ENCODE results near the gene GRM1.
A peak's percentile ranks its signal among the peaks of the same experiment; 100 is the strongest.

The GRM1 gene

GRCh38 chr6:146100776-146101175 lies 71.9 kb downstream of the GRM1 start:
- DNase-seq (ENCODE audit: low spot score), result no peak

- no peak for DNase-seq (ENCODE audit: low spot score)
Observed at GRCh38 chr6:146103416-146104072, 74.7 kb downstream of the GRM1 start.

DNA sequence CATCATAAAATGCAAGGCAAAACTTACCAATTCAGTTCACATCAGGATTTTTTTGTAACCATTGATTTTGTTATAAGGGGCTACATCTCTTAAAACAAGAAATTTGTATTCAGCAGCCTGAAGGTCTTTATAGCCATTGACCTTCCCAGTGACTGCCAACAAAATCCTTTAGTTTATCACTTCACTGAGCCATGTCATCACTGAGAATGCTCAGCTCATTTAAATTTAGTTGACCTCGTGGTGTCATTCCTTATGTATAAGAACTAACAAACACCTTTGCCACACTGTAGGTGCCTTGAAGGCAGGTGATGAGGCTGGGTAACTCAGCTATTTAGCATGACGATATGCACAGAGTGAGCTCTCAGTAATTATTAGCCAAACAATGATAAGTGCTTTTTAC lies 77.7 kb downstream of the GRM1 start:
- no peak for DNase-seq (ENCODE audit: low spot score)

DNA sequence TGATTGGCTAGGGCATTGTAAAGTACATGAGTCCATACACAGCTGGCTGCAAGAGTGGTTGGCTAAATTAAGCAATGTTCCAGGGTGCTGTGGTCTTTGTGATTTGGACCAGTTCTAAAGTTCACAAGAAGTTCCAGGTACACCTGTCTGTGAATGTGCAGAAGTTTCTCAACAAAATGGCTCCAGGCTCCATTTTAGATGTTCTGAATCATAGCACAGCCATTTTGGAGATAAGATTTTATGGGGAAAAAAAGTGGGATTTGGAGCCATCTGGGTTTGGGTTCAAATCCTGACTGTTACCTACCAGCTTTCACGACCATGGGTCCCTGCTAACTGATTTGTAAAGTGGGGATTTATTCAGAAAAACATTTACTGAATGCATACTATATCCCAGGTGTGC lies 82.1 kb downstream of the GRM1 start:
- no peak for DNase-seq (ENCODE audit: low spot score)

GRCh38 chr6:146111881-146112450 lies 83.1 kb downstream of the GRM1 start:
- peak; percentile 7 for DNase-seq (ENCODE audit: low spot score)

DNA sequence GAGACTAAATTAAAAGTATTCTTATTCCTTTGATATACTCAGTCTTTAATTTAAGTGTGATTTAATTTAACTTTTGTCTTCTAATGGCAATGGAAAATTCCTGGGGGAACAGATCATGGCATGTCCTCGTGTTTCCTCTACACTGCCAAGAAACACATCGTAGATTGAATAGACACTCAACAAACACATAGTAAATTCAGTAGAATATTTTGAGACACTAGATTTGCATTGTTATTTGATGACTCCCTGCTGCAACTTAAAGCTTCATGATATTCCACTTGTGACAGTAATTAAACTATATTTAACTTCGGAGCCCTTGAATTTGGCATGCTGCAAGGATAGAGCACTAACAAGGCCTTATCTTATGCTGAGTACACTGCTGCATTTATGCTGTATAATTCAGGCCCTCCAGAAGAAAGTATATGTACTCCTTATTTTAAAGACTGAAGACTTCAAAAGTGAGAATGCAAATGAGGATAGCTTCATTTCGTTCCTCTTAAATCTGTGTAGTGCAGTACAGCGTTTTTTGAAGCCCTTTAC lies 84.3 kb downstream of the GRM1 start:
- DNase-seq (ENCODE audit: low spot score), result no peak

DNA sequence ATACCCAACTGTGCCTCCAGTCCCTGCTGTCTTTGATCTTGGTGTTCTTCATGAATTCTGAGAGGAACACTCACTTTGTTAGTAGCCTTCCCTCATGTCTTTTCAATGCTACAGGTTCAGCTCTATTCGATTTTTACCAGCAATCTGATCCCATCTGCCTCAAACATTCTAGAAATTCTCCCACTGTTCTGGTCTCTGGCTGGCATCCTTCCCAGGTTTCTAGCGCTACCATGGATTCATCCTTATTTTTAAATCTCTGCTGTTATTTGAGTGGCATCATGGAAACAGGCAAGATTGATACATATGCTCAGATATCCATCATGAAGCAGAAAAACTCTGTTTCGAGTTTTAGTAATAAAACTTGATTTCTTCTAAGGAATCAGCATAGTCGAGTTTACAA lies 94.8 kb downstream of the GRM1 start:
- no peak for DNase-seq (ENCODE audit: low spot score)

GRCh38 chr6:146127447-146128215 lies 98.8 kb downstream of the GRM1 start:
- no peak for DNase-seq (ENCODE audit: low spot score)

GRCh38 chr6:146133866-146134265 lies 105.0 kb downstream of the GRM1 start:
- DNase-seq (ENCODE audit: low spot score), result no peak

DNA sequence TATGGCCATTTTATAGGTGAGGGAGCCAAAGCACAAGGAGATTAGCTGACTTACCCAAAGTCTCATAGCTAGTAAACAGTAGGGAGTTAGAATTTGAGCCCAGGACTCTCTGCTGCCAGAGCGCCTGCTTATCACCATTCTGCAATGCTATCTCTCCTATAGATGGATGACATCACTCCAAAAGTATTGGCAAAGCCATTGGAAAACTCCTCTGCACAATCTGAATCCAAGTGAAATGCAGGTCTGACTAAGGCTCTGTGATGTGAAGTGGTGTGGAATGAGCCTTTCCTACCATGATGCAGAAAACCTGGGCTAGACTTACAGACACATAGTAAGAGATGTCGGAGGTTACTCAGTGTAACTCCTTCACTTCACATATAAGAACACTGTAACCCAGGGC lies 106.3 kb downstream of the GRM1 start:
- no peak for DNase-seq (ENCODE audit: low spot score)

GRCh38 chr6:146146836-146147235 lies 118.0 kb downstream of the GRM1 start:
- no peak for DNase-seq (ENCODE audit: low spot score)

- DNase-seq (ENCODE audit: low spot score), result no peak
Observed at GRCh38 chr6:146149770-146150169, 120.9 kb downstream of the GRM1 start.

DNA sequence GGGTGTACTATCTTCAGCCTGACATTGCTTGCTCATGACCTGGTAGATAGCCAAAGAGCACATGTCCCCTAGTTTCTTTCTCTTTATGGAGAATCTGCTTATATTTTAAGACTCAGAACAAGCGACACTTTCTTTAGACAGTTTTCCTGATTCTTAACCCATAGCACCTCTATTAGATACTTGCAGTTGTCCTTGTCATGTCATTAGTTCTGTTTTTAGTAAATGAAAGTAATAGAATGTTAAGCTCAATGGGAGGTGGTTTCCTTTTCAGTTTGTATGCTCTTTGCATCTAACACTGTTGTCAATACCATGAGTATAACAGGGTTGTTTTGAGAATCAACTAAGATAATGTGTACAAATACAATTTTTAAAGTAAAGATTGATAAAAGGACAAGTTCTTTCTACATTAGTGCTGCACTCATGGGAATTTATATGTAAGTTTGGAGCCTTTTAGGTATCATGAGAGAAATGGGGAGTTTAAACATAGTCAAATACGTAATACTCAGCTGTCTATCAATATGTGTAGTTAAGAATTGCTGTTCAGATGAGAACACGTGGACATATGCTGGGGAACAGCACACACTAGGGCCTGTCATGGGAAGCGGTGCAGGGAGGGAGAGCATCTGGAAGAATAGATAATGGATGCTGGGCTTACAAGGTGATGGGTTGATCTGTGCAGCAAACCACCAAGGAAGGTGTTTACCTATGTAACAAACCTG lies 124.3 kb downstream of the GRM1 start:
- no peak for DNase-seq (ENCODE audit: low spot score)

DNA sequence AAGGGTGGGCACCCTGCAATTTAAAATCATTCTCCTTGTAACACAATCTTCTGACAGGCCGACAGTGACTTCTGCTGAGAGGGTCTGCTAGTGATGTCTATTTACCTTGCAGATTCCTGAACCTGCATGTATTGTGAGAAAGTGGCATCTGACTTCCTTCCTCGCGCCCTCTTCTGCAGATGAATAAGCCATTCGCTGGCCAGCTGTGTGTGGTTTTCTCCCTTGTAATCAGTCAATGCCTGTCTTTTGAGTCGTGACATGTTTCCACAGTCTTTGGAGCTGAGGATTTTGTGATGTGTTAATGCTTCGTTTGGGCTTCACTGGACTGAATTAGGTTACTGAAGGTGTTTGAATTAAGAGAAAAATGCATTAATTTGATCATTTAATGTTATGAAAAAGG lies 125.3 kb downstream of the GRM1 start:
- DNase-seq (ENCODE audit: low spot score), result no peak

DNA sequence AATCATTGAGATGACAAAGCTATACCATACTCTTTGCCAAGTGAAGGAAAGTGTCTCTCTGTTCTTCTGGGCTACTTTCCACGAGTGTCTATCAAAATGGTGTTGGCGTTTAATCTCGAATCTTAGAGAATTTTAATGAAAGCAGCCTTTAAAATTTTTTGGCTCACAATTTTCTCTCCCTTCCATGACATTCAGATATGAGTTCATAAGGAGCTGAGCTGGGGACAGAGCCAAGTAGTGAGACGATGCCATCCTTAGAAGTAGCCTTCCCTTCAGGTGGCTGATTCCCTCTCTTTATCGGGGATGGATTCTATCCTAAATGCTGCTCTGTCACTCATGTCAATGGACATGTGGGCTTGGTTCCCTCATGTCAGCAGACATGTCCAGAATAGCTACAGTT lies 132.8 kb downstream of the GRM1 start:
- DNase-seq (ENCODE audit: low spot score), result no peak

DNA sequence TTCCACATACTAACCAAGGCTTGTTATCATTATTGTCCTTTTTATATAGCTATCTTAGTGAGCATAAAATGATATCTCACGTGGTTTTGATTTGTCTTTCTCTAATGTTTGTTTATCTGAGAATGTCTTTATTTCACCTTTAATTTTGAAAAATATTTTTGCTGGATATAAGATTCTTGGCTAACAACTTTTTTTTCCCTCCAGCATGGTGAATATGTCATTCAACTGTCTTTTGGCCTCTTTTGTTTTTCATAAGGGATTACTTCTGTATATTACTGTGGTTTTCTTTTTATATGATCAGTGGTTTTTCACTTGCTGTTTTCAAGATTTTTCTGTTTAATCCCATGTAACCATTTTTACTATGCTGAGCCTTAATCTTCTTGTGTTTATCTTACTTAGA lies 141.0 kb downstream of the GRM1 start:
- no peak for DNase-seq (ENCODE audit: low spot score)

- no peak for DNase-seq (ENCODE audit: low spot score)
Observed at GRCh38 chr6:146177785-146178184, 148.9 kb downstream of the GRM1 start.

DNA sequence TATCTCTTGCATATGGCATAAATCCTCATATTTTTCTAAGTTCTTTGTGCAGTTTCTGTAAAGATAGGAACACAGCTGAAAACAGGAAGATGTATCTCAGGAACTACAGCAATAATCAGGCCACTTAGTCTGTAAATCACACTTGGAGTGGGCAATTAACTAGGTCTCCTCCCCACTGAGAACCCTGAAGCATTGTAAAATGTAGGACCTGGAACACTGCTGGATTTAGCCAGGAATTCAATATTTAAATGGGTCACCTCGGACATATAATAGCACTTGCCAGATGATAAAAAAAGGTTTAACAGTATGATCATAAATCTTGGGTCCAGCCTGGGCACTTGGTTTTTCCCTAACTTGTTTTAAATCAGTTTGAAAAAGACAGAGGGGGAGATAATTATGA lies 155.0 kb downstream of the GRM1 start:
- DNase-seq (ENCODE audit: low spot score), result no peak

DNA sequence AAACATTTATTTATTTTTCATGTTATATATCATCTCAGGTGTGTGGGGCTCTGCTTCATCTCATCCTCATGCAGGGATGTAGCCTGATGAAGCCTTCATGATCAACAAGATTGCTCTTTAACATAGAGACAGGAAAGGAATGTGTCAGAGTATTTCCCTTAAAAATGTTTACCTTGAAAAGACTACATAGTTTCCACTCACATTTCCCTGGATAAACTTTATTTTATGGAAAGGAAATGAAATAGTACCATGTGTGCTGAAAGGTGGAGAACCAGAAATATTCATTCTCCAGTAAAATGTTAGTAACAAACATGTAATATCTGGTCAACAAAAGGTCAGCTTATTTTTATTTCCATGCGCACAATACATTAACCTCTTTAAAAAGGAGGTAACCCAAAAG lies 155.8 kb downstream of the GRM1 start:
- no peak for DNase-seq (ENCODE audit: low spot score)

DNA sequence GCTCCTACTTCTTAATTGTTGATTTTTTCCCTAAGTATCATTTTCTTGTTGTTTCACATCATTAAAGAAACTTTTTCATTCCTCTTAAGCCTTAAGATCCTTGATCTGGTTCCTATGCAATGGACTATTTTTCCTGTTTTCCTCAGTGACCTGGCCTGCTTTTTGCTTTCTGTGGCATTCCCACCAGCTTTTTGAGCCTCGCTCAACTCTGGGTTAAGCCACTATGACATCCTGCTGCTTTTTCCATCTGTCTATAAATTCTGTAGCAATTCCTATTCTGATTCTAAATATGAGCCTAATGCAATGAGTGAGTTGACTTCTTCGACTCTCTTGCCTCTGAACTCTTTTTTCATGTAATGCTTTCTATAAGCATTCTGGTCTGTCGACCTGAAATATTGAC lies 160.3 kb downstream of the GRM1 start:
- no peak for DNase-seq (ENCODE audit: low spot score)

DNA sequence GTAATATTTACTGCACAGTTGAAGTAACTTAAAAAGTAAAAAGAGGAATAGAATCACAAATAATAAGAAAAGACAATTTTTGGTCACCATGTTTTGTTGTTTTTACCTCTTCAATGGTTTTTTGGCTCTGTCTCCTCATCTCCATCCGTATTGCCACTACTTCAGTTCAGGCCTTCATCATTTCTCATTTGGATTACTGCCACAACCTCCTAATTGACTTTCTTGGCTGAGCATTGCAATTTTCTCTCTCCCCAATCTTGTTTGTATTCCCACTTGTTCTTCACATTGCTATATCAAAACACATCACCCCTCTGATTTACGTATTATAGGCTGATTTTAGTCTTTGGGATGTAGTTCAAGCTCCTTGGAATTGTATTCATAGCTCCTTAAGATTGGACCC lies 161.7 kb downstream of the GRM1 start:
- DNase-seq (ENCODE audit: low spot score), result no peak

DNA sequence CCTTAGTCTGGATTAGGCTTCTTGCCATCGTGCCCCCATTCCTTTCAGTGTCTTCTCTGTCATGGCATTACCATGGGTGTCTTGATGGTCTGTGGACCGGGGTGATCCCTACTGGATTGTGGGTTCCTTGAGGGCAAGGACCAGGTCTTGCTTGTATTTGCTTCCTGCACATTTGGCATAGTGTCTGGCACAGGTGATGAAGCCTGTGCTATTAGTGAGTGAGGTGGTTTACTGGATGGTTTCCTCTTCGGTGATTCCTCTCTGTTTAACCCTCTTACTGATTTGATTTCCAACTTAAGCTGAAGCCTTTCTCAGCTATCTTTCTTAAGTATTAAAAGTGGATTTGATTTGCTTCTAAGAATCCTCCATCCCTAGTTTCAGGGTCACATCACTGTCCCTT lies 162.3 kb downstream of the GRM1 start:
- no peak for DNase-seq (ENCODE audit: low spot score)

GRCh38 chr6:146191612-146192011 lies 162.8 kb downstream of the GRM1 start:
- DNase-seq (ENCODE audit: low spot score), result no peak
